ENCODE data around the gene PIP5KL1. TPM values are rescaled to one million over a fixed set of nuclear protein-coding genes. Genes with fewer than 3 reads are reported as not detected.

PIP5KL1 gene, protein sequence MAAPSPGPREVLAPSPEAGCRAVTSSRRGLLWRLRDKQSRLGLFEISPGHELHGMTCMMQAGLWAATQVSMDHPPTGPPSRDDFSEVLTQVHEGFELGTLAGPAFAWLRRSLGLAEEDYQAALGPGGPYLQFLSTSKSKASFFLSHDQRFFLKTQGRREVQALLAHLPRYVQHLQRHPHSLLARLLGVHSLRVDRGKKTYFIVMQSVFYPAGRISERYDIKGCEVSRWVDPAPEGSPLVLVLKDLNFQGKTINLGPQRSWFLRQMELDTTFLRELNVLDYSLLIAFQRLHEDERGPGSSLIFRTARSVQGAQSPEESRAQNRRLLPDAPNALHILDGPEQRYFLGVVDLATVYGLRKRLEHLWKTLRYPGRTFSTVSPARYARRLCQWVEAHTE
- 2.5 and 4.2 TPM in 2 replicates for total RNA-seq

DNA sequence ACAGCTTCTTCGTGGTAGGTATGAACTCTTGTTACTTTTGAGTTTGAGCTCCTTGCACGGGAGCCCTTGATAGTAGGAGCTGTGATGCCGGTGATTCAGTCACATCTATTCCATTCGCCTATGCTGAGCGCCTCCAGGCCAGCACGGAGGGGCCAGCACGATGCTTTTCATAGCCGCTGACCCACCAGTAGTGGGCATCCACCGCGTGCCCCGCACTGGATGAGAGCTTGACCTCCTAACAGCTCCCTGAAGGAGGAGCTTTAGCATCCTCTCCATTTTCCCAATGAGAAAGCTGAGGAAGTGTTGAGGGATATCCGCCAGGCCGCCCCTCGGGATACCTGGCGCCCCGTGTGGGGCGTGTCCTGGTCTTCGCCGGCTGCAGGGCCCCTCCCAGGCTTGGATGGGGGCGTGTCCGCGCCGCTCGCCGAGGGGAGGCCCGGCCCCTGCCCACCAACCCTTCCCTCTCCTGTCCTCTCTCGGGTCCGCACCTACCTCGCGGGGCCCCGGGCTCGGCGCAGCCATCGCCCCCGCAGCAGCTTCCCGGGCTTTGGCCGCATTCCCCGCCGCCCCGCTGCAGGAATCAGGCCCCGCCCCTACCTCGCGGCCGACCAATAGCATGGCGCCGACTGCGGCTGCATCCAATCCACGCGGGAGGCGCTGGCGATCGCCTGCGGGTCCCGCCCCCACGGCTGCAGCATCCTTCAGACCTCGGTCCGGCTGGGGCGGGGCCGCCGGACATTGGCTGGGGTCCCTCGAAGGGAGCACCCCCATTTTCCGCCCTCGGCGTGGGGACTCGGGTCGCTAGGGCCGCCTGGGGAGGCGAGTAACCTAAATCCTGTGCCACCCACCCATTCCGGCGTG, at the start of gene PIP5KL1:
PIP5KL1 (minus strand) TSS at position 547 of the 861 bp plus-strand sequence; CDS start at position 522, 25 bp downstream.

DNA sequence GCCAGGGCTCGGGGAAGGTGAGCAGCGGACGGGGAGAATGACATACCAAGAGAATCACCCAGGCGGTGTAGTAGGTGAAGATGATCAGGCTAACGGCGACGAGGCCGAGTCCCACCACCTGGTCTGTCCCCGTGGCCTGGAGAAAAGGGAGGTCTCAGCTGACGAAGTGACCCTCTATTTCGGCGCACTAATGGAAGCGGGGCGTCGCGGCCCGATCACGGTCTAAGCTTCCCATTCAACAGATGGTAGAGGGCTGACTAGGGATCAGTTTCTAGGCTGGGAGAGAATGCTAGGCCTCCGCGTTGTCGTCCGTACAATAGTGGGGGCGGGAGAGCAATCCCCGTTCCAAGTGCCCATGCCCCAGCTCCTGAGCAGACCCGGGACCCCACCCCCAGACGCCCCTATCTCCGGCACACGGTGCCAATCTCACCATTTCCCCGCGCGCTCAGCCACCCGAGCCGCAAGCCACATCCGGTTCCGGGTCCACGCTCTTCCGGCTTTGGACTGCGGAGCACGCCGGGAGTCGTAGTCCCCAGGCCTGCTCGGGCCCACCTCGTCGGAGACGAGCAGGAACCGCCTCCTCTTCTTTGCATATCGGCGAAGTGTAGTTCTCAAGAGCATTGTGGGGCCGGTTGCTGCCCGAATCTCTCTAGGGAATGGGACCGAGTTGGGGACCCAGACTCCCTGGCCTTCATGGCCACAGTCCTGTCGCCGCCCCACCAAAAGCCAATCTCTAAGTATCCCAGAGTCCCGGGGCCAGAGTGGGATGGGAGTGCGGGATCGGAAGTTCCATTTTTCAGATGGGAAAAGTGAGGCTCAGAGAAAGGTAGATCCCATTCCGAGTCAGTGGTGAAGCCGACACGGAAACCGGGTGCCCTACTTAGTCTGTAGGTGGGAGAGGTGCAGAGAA, 7.1 kb upstream of the PIP5KL1 start, which contains the start of gene DPM2:
DPM2 (minus strand) TSS at position 467 of the 910 bp plus-strand sequence; CDS start at position 433, 34 bp downstream.

DNA sequence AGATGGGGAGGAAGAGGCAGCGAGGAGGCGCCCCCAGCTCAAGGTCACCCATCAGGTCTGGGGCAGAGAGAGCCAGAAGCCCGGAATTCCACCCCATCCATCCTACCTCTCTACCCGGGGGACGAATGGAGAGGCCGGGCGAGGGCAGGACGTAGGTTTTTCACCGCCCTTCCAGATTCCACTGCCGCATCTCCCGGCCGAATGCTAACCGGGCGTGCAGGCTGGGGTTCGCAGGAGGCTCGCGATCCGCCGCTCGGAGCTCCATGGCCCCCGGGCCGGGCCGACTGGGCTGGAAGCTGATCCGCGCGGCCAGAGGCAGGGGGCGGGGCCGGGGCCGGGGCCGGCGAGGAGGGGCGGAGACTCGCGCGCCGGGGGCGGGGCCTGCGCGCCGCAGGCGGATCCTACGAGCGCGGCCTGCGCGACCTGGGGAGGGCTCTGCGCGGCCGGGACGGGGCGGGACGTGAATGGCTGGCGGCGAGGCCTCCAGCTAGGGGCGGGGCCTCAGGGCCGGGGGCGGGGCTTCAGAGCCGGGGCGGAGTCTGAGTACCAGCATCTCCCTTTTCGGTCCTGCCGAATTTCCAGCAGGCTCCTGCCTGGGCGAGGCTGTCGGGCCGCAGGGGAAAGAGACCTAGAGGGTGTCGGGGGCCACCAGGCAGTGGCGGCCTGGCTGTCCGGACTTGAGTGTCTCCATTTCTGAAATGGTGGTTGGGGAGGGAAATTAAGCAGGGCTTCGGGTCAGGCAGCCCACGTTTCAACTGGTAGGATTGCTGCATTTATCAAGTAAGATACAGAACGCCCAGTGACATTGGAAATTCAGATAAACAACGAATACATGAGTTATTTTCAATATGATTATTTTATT, 13.6 kb downstream of the PIP5KL1 start, which contains the start of gene ST6GALNAC4:
ST6GALNAC4 (minus strand) TSS at position 322 of the 862 bp plus-strand sequence. CDS start 622 bp downstream, outside the sequence.

DNA sequence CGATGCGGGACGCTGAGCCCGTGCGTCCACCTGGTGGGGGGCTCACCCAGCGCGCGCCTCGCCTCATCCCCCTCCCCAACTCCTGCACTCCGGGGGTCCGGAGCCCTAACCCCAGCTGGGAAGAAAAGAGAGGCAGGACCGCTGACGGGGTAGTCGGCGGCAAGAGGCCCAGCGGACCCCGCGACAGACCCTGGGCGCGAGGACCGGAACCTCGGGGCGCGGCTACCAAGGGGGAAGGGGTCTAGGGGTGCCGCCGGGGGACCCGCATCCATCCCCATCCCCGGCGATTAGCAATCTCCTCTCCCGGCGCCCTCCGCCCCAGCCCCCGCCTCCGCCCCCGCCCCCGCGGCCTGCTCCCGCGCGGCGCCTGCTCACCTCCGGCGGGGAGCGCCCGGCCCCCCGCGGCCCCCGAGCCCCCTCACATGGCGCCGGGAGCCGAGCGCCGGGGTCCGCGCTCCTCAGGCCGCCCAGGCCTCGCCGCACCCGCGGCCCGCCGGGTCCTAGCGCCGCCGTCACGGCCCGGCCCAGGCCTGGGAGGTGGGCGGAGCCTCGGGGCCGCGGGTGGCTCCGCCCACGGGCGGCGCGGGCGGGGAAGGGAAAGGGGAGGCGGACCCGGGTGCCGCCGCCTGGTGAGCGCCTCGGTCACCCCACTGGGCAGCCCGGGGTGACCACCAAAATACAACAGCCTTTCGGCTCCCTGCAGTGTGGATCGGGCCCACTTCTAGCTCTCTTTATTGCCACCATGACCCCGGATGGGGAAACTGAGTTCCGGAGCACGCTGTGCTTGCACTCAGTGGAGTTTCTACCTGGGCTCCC, 31.2 kb downstream of the PIP5KL1 start, which contains the start of gene ST6GALNAC6:
ST6GALNAC6 (minus strand) TSS at position 476 of the 816 bp plus-strand sequence. CDS start 1,622 bp downstream, outside the sequence.

DNA sequence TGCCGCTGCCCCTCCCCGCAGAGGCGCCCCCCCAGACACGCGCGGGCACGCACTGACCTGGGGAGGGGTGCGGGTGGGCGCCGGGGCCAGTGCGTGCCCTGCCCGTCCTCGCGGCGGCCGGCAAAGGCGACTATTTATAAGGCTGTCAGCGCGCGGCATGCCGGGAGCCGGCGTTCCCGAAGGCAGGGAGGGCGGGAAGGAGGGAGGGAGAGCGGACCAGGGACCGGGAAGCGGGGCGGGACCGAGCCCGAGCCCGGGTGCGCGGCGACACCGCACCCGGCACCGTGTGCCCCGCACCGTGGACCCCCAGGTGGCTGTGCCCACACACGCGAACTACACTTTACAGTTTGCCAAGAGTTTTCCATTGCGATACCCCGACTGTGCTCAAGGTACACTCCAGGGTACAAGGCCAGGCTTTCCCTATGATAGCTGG, 53.0 kb downstream of the PIP5KL1 start, which contains the start of gene AK1:
AK1 (minus strand) TSS at position 110 of the 433 bp plus-strand sequence. CDS start 3,058 bp downstream, outside the sequence.

Other genes starting within 250 kb of the PIP5KL1 start
- not detected in 2 replicates for gene CFAP157, start 223.8 kb downstream of the PIP5KL1 start, total RNA-seq
- gene PTRH1, start 215.1 kb downstream of the PIP5KL1 start, total RNA-seq = 44.1 and 56.1 TPM in 2 replicates
- gene TTC16, start 214.7 kb downstream of the PIP5KL1 start, total RNA-seq = under 0.01 TPM in 1 of 2 replicates, not detected in the other
- 20.5 and 22.0 TPM in 2 replicates for gene TOR2A, start 195.5 kb downstream of the PIP5KL1 start, total RNA-seq
- 0.25 TPM in 1 of 2 replicates, not detected in the other for gene SH2D3C, start 152.1 kb downstream of the PIP5KL1 start, total RNA-seq
- gene CDK9, start 144.7 kb downstream of the PIP5KL1 start, total RNA-seq = 24.3 and 44.4 TPM in 2 replicates
- gene FPGS, start 127.9 kb downstream of the PIP5KL1 start, total RNA-seq = 65.0 and 102 TPM in 2 replicates
- gene ENG, start 76.1 kb downstream of the PIP5KL1 start, total RNA-seq = 24.2 and 29.0 TPM in 2 replicates
- gene AK1, start 53.1 kb downstream of the PIP5KL1 start, total RNA-seq = 29.5 and 40.1 TPM in 2 replicates
- 37.0 and 62.6 TPM in 2 replicates for gene ST6GALNAC6, start 31.2 kb downstream of the PIP5KL1 start, total RNA-seq
- 34.1 and 46.1 TPM in 2 replicates for gene ST6GALNAC4, start 13.7 kb downstream of the PIP5KL1 start, total RNA-seq
- 32.8 and 39.1 TPM in 2 replicates for gene DPM2, start 7.1 kb upstream of the PIP5KL1 start, total RNA-seq
- 4.6 and 9.5 TPM in 2 replicates for gene EEIG1, start 50.2 kb upstream of the PIP5KL1 start, total RNA-seq
- gene NAIF1, start 136.5 kb upstream of the PIP5KL1 start, total RNA-seq = 8.3 and 8.5 TPM in 2 replicates
- gene SLC25A25, start 137.5 kb upstream of the PIP5KL1 start, total RNA-seq = 9.8 TPM in 2 replicates
- 84.0 and 100 TPM in 2 replicates for gene PTGES2, start 197.0 kb upstream of the PIP5KL1 start, total RNA-seq
- 1.9 TPM in 1 of 2 replicates, not detected in the other for gene LCN2, start 218.7 kb upstream of the PIP5KL1 start, total RNA-seq
- 177 and 374 TPM in 2 replicates for gene BBLN, start 229.5 kb upstream of the PIP5KL1 start, total RNA-seq